ENCODE data around the gene ERCC5.

ERCC5 gene

GRCh38 chr13:102845630-102846260 lies at the start of gene ERCC5:
ERCC5 (plus strand) TSS chr13:102846032; CDS start chr13:102846267, 235 bp downstream.
- peak; percentile 80 for DNase-seq

GRCh38 chr13:102798581-102799425 lies 47.0 kb upstream of the ERCC5 start, which contains the start of the genes BIVM and POGLUT2:
BIVM (plus strand) TSS chr13:102799119; CDS start chr13:102807268, 8,149 bp downstream.
POGLUT2 (minus strand) TSS chr13:102798976; CDS start chr13:102798670, 306 bp downstream.
- DNase-seq, result peak; percentile 71

GRCh38 chr13:102799426-102800144 lies 46.2 kb upstream of the ERCC5 start:
- DNase-seq, result no peak

GRCh38 chr13:102800145-102801041 lies 45.4 kb upstream of the ERCC5 start:
- DNase-seq, result peak; percentile 31

GRCh38 chr13:102805680-102806079 lies 40.2 kb upstream of the ERCC5 start:
- DNase-seq, result no peak

GRCh38 chr13:102807699-102808098 lies 38.1 kb upstream of the ERCC5 start:
- no peak for DNase-seq

- no peak for DNase-seq
Observed at GRCh38 chr13:102812611-102813287, 33.1 kb upstream of the ERCC5 start.

- no peak for DNase-seq
Observed at GRCh38 chr13:102814025-102814607, 31.7 kb upstream of the ERCC5 start.

- DNase-seq, result no peak
Observed at GRCh38 chr13:102814793-102815192, 31.0 kb upstream of the ERCC5 start.

- no peak for DNase-seq
Observed at GRCh38 chr13:102815788-102816187, 30.0 kb upstream of the ERCC5 start.

GRCh38 chr13:102816708-102817107 lies 29.1 kb upstream of the ERCC5 start:
- DNase-seq, result no peak

- DNase-seq, result no peak
Observed at GRCh38 chr13:102817241-102817640, 28.6 kb upstream of the ERCC5 start.

GRCh38 chr13:102817907-102818306 lies 27.9 kb upstream of the ERCC5 start:
- DNase-seq, result no peak

GRCh38 chr13:102825400-102825799 lies 20.4 kb upstream of the ERCC5 start:
- DNase-seq, result no peak

- DNase-seq, result no peak
Observed at GRCh38 chr13:102825921-102826706, 19.7 kb upstream of the ERCC5 start.

GRCh38 chr13:102830646-102831045 lies 15.2 kb upstream of the ERCC5 start:
- DNase-seq, result no peak

- DNase-seq, result no peak
Observed at GRCh38 chr13:102836471-102836870, 9.4 kb upstream of the ERCC5 start.

GRCh38 chr13:102838273-102838672 lies 7.6 kb upstream of the ERCC5 start:
- no peak for DNase-seq

GRCh38 chr13:102838982-102839381 lies 6.8 kb upstream of the ERCC5 start:
- DNase-seq, result no peak

- DNase-seq, result no peak
Observed at GRCh38 chr13:102839462-102839861, 6.4 kb upstream of the ERCC5 start.

GRCh38 chr13:102845289-102845629 lies 573 bp upstream of the ERCC5 start:
- DNase-seq, result no peak

Data from NCI-H748 treated with DMSO at 0.1 percent for 48 hours (cell line).